Stomach (tissue), 9 donors: ENCODE results near the gene MAST4. TPM values are rescaled to one million over a fixed set of nuclear protein-coding genes. Genes with fewer than 3 reads are reported as not detected.

Source experiments
- DNase-seq, 2 donors: peaks; one replicate each; pipeline versions ENCODE4 v3.0.0 to v3.0.0-alpha.2; 2013 to 2019
- H3K27ac ChIP-seq, 5 donors: fragments of 200-600 bp in 4 of 5; sonication (generic) in 4 of 5; one replicate each; pipeline ENCODE4 v1.5.1; 2013 to 2019; ENCODE audit warnings: mild to moderate bottlenecking in 1 of 5, moderate library complexity in 1 of 5
- H3K27me3 ChIP-seq, 3 donors: fragments of 200-600 bp; sonication (generic); one replicate each; pipeline ENCODE4 v1.5.1; 2017 to 2019; ENCODE audit warnings: mixed run types in 1 of 3
- H3K36me3 ChIP-seq, 4 donors: fragments of 200-600 bp; sonication (generic); 1 replicate in 3 of 4; 2 replicates in 1 of 4; pipeline ENCODE4 v1.5.1; 2016 to 2019
- H3K4me1 ChIP-seq, 4 donors: fragments of 200-600 bp; sonication (generic); one replicate each; pipeline ENCODE4 v1.5.1; 2016 to 2019
- H3K4me3 ChIP-seq, 4 donors: fragments of 200-600 bp; sonication (generic) in 3 of 4; one replicate each; pipeline ENCODE4 v1.5.1; 2016 to 2019; ENCODE audit warnings: mild to moderate bottlenecking in 1 of 4
- H3K9me3 ChIP-seq, 4 donors: fragments of 200-600 bp; sonication (generic); one replicate each; pipeline ENCODE4 v1.5.1; 2016 to 2019
- EP300 ChIP-seq: sonication (generic); formaldehyde crosslinking; IDR thresholded peaks from one replicate; pipeline ENCODE4 v1.6.1; 2017; ENCODE audit warnings: antibody characterized with exemption
- POLR2A ChIP-seq, 4 donors: fragments of 450-650 bp; IDR thresholded peaks; one replicate each; pipeline ENCODE4 v1.6.1; 2016; ENCODE audit warnings: antibody characterized with exemption in 4 of 4, control low read depth in 2 of 4, mild to moderate bottlenecking in 1 of 4, moderate library complexity in 1 of 4
- POLR2AphosphoS5 ChIP-seq, 3 donors: sonication (generic); formaldehyde crosslinking; IDR thresholded peaks; one replicate each; pipeline ENCODE4 v1.6.1; 2016; ENCODE audit warnings: antibody characterized with exemption in 3 of 3
- WGBS, 5 donors: extraction: QIAGEN DNeasy Blood & Tissue Kit in 3 of 5; methylation state at CpG; one replicate each; pipeline versions ENCODE4 v1.1.5 to v1.1.7; 2013 to 2018; 5-methylcytosine and 5-hydroxymethylcytosine counted together
- intact Hi-C: fragments of 100-400 bp; cut with DNase I; formaldehyde crosslinking; loops from one replicate; pipeline ENCODE4 v1.15.1; 2023; ENCODE audit warnings: low total_unique reads
- polyA plus RNA-seq, 3 donors: library from polyadenylated mRNA; stranded (reverse); fragments of 200-250 nt; gene quantifications; one replicate each; pipeline ENCODE4 v1.2.3, GENCODE V29; 2013
- total RNA-seq, 5 donors: library from RNA; depleted of rRNA; stranded (reverse); fragments of >200 nt; gene quantifications; one replicate each; pipeline versions ENCODE4 v1.1.0 to v1.2.3, GENCODE V29; 2014 to 2016
- TF ChIP-seq, protein P1 (sequence below), 7 experiments: fragments of 450-650 bp in 4 of 7; fragments of 200-600 bp in 3 of 7; sonication (generic) in 3 of 7; IDR thresholded peaks; one replicate each; pipeline ENCODE4 v1.5.1; 2016 to 2019; ENCODE audit warnings: antibody characterized with exemption in 7 of 7, control low read depth in 2 of 7, mild to moderate bottlenecking in 1 of 7
- donor health status: healthy with polysubstance abuse.
- donor health status: Bipolar disorder and iron deficiency.
- donor health status: healthy.

MAST4 gene
- total and polyA plus RNA-seq, 8 donors: 1.5 to 52.5 (median 32.1) TPM

DNA sequence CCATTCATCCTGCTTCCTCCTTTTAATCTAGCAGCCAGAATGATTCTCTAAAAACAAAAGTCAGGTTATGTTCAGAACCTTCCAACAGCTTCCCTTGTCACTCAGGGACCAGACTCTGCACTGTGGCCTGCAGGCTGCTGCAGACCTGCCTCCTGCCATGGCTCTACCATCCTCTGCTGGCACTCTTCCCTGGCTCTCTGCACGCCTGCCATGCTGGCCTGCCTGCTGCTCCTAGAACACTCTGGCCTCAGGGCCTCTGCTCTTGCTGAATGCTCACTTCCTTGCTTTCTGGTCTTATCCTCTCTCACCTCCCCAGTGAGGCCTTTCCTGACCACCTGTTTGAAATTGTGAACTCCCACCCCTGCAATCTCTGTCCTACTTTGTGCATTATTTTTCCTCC lies 451.0 kb downstream of the MAST4 start:
- WGBS, 5 donors: 43 to 67% (median 44%) methylated on average over 1 of the region's 1 CpG
- Histone ChIP-seq H3K27me3 (no peaks in the 10 kb centered on the region), H3K4me1 (peaks cover 0 to 52% (median 28%) of the 10 kb centered on the region in 4 donors), H3K27ac (no peak overlapping the region), H3K36me3 (no peaks in the 10 kb centered on the region), H3K9me3 (no peaks in the 10 kb centered on the region), H3K4me3 (no peak overlapping the region)
- intact Hi-C loops: no loop called here
- DNase-seq: peak; percentile 34 to 48
- TF ChIP-seq POLR2AphosphoS5 (IDR thresholded peaks at IDR 0.05) (no peak), POLR2A (IDR thresholded peaks at IDR 0.05) (no peak), EP300 (no peak)
- TF ChIP-seq, protein P1, sequence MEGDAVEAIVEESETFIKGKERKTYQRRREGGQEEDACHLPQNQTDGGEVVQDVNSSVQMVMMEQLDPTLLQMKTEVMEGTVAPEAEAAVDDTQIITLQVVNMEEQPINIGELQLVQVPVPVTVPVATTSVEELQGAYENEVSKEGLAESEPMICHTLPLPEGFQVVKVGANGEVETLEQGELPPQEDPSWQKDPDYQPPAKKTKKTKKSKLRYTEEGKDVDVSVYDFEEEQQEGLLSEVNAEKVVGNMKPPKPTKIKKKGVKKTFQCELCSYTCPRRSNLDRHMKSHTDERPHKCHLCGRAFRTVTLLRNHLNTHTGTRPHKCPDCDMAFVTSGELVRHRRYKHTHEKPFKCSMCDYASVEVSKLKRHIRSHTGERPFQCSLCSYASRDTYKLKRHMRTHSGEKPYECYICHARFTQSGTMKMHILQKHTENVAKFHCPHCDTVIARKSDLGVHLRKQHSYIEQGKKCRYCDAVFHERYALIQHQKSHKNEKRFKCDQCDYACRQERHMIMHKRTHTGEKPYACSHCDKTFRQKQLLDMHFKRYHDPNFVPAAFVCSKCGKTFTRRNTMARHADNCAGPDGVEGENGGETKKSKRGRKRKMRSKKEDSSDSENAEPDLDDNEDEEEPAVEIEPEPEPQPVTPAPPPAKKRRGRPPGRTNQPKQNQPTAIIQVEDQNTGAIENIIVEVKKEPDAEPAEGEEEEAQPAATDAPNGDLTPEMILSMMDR (IDR thresholded peaks at IDR 0.05): no peak

DNA sequence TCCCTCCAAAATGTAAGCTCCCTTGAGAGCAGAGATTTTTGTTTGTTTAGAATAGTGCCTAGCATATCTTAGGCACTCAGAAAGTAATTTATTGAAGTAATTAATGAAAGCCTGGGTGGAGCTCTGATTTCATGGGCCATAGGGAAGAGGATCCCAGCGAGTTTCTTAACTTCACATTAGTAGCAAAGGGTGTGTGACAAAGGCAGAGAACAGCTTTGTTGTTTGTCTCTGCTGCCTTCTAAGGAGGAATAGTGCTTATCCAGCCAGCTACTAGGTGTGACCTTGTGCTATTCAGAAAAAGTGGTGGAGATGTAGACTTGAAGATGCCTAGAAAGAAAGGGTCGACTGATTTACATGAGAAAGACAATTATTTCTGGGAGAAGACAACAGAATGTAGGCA lies 451.4 kb downstream of the MAST4 start:
- Histone ChIP-seq H3K27ac (no peak overlapping the region), H3K27me3 (no peaks in the 10 kb centered on the region), H3K4me1 (peaks cover 0 to 52% (median 27%) of the 10 kb centered on the region in 4 donors), H3K4me3 (no peak overlapping the region), H3K36me3 (no peaks in the 10 kb centered on the region), H3K9me3 (no peaks in the 10 kb centered on the region)
- TF ChIP-seq POLR2AphosphoS5 (IDR thresholded peaks at IDR 0.05) (no peak), POLR2A (IDR thresholded peaks at IDR 0.05) (no peak), EP300 (no peak)
- TF ChIP-seq, protein P1 (IDR thresholded peaks at IDR 0.05): no peak
- intact Hi-C loops: no loop called here
- DNase-seq: no peak
- 52 to 82% (median 70%) methylated on average over 2 of the region's 2 CpGs for WGBS, 5 donors

DNA sequence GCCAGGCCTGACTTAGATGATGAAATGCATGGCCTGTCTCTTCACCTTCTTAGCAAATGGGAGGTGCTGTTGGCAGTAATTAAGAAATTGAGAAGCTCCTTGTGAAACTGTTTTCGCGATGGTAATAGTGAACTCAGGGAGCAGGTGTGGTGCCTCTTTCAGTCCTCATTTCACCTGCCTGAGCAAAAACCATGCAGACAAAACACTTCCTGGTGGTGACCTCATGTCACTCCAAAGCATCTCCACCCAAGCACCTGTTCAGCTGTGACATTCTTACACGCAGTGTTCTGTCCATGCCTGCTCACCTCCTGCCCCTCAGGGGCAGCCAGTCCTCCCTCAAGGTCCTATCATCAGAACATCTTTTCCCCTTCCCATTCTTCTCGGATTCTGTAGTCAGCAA lies 453.9 kb downstream of the MAST4 start:
- WGBS, 5 donors: 61 to 91% (median 86%) methylated on average over 4 of the region's 4 CpGs
- TF ChIP-seq EP300 (no peak), POLR2AphosphoS5 (IDR thresholded peaks at IDR 0.05) (no peak), POLR2A (IDR thresholded peaks at IDR 0.05) (no peak)
- TF ChIP-seq, protein P1 (IDR thresholded peaks at IDR 0.05): no peak
- intact Hi-C loops: no loop called here
- H3K27ac ChIP-seq: no peak overlapping the region
- H3K4me3 ChIP-seq: no peak overlapping the region
- no peaks in the 10 kb centered on the region for H3K27me3 ChIP-seq
- no peaks in the 10 kb centered on the region for H3K9me3 ChIP-seq
- H3K4me1 ChIP-seq: peaks cover 0 to 57% (median 22%) of the 10 kb centered on the region in 4 donors
- H3K36me3 ChIP-seq: peaks cover 0 to 5% (median 0%) of the 10 kb centered on the region in 4 donors
- DNase-seq: no peak

DNA sequence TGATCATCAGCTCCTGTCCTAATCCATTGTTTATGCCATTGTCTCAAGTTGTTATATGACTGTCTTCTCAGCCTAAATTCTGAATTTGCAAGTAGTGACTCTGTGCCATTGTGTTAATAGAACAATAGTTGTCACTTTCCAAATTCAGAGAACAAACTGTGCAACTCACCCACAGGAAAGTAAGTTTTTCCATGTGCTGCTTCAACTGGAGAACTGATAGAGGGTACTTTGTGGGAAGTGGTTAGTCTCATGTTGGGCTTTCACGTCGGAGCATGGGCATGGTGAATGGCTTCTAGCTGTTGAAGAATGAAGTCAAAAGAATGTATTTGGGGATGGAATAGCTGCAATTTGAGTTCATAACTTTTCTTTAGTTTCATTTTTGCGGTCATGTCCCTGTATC lies 454.4 kb downstream of the MAST4 start:
- no peak overlapping the region for H3K27ac ChIP-seq

More for the DNA sequence above, 454.4 kb downstream of the MAST4 start:
- no peaks in the 10 kb centered on the region for H3K9me3 ChIP-seq
- peaks cover 0 to 57% (median 22%) of the 10 kb centered on the region in 4 donors for H3K4me1 ChIP-seq
- WGBS, 5 donors: 82 to 89% (median 87%) methylated on average over 3 of the region's 3 CpGs
- intact Hi-C loops: no loop called here
- H3K4me3 ChIP-seq: no peak overlapping the region
- H3K27me3 ChIP-seq: no peaks in the 10 kb centered on the region
- H3K36me3 ChIP-seq: peaks cover 0 to 10% (median 0%) of the 10 kb centered on the region in 4 donors
- no peak for DNase-seq
- TF ChIP-seq EP300 (no peak), POLR2AphosphoS5 (IDR thresholded peaks at IDR 0.05) (no peak), POLR2A (IDR thresholded peaks at IDR 0.05) (no peak)
- TF ChIP-seq, protein P1 (IDR thresholded peaks at IDR 0.05): no peak
